ENCODE results near the gene ASXL1. TPM values are rescaled to one million over a fixed set of nuclear protein-coding genes. Genes with fewer than 3 reads are reported as not detected.

ASXL1 gene
- total RNA-seq, 2 experiments from 2014 or later = 113 to 118 TPM

GRCh38 chr20:32477594-32478512 is 119.7 kb downstream of the ASXL1 start:
- no peak overlapping the region for H3K4me3 Mint-ChIP-seq
- POLR2A ChIA-PET = no interaction called here
- H3K4me1 Mint-ChIP-seq = peaks cover 6% of the 10 kb centered on the region
- H3K36me3 Mint-ChIP-seq (ENCODE audit: low read depth) = no peaks in the 10 kb centered on the region
- DNase-seq = no peak
- CTCF ChIA-PET = interaction anchor here (1.4 kb wide), 1 partner anchor 32 kb away, joined by 3 read pairs; no protein-coding TSS in a partner anchor
- H3K9me3 Mint-ChIP-seq = no peaks in the 10 kb centered on the region
- H3K27ac Mint-ChIP-seq = no peak overlapping the region
- no peaks in the 10 kb centered on the region for H3K27me3 Mint-ChIP-seq

- no peaks in the 10 kb centered on the region for H3K9me3 Mint-ChIP-seq
- H3K4me1 Mint-ChIP-seq = peaks cover 6% of the 10 kb centered on the region
- no peak overlapping the region for H3K4me3 Mint-ChIP-seq
- no peaks in the 10 kb centered on the region for H3K36me3 Mint-ChIP-seq (ENCODE audit: low read depth)
- no peak overlapping the region for H3K27ac Mint-ChIP-seq
- no peak for DNase-seq
- ChIA-PET POLR2A (no interaction called here), CTCF (interaction anchor here (1.4 kb wide), 1 partner anchor 33 kb away, joined by 3 read pairs; no protein-coding TSS in a partner anchor)
- no peaks in the 10 kb centered on the region for H3K27me3 Mint-ChIP-seq
Measured at GRCh38 chr20:32478576-32478975, 120.4 kb downstream of the ASXL1 start.

GRCh38 chr20:32479012-32479411 is 120.9 kb downstream of the ASXL1 start:
- CTCF ChIA-PET = no interaction called here
- Mint-ChIP-seq H3K4me3 (no peak overlapping the region), H3K4me1 (peaks cover 6% of the 10 kb centered on the region), H3K27me3 (no peaks in the 10 kb centered on the region), H3K27ac (no peak overlapping the region), H3K9me3 (no peaks in the 10 kb centered on the region), H3K36me3 (ENCODE audit: low read depth) (no peaks in the 10 kb centered on the region)
- no peak for DNase-seq
- POLR2A ChIA-PET = no interaction called here

GRCh38 chr20:32479697-32480171 is 121.6 kb downstream of the ASXL1 start:
- Mint-ChIP-seq H3K36me3 (ENCODE audit: low read depth) (no peaks in the 10 kb centered on the region), H3K27me3 (no peaks in the 10 kb centered on the region), H3K4me3 (no peak overlapping the region), H3K9me3 (no peaks in the 10 kb centered on the region), H3K4me1 (peaks cover 8% of the 10 kb centered on the region), H3K27ac (no peak overlapping the region)
- ChIA-PET POLR2A (interaction anchor here (0.6 kb wide), 1 partner anchor 751 kb away, joined by 3 read pairs; no protein-coding TSS in a partner anchor), CTCF (no interaction called here)
- DNase-seq = no peak

- H3K4me1 Mint-ChIP-seq = peaks cover 15% of the 10 kb centered on the region
- no peak for DNase-seq
- POLR2A ChIA-PET = interaction anchor here (0.6 kb wide), 1 partner anchor 750 kb away, joined by 3 read pairs; no protein-coding TSS in a partner anchor
- H3K9me3 Mint-ChIP-seq = no peaks in the 10 kb centered on the region
- CTCF ChIA-PET = no interaction called here
- no peaks in the 10 kb centered on the region for H3K36me3 Mint-ChIP-seq (ENCODE audit: low read depth)
- no peaks in the 10 kb centered on the region for H3K27me3 Mint-ChIP-seq
- no peak overlapping the region for H3K4me3 Mint-ChIP-seq
- no peak overlapping the region for H3K27ac Mint-ChIP-seq
Measured at GRCh38 chr20:32480371-32481241, 122.5 kb downstream of the ASXL1 start.

GRCh38 chr20:32481311-32482142 is 123.4 kb downstream of the ASXL1 start:
- H3K36me3 Mint-ChIP-seq (ENCODE audit: low read depth) = no peaks in the 10 kb centered on the region
- no peak for DNase-seq
- CTCF ChIA-PET = interaction anchor here (0.9 kb wide), 1 partner anchor 10 kb away, joined by 4 read pairs; no protein-coding TSS in a partner anchor
- no peaks in the 10 kb centered on the region for H3K9me3 Mint-ChIP-seq
- H3K4me3 Mint-ChIP-seq = peak overlapping the region; percentile 44
- no peak overlapping the region for H3K27ac Mint-ChIP-seq
- POLR2A ChIA-PET = no interaction called here
- peaks cover 20% of the 10 kb centered on the region for H3K4me1 Mint-ChIP-seq
- no peaks in the 10 kb centered on the region for H3K27me3 Mint-ChIP-seq

- Mint-ChIP-seq H3K4me3 (peak overlapping the region; percentile 44), H3K9me3 (no peaks in the 10 kb centered on the region), H3K36me3 (ENCODE audit: low read depth) (no peaks in the 10 kb centered on the region), H3K27me3 (no peaks in the 10 kb centered on the region), H3K4me1 (peaks cover 19% of the 10 kb centered on the region), H3K27ac (no peak overlapping the region)
- ChIA-PET POLR2A (no interaction called here), CTCF (interaction anchor here (0.9 kb wide), 1 partner anchor 11 kb away, joined by 4 read pairs; no protein-coding TSS in a partner anchor)
- DNase-seq = no peak
Measured at GRCh38 chr20:32482143-32482441, 124.0 kb downstream of the ASXL1 start.

- Mint-ChIP-seq H3K36me3 (ENCODE audit: low read depth) (no peaks in the 10 kb centered on the region), H3K27me3 (no peaks in the 10 kb centered on the region), H3K4me1 (peaks cover 19% of the 10 kb centered on the region), H3K4me3 (peak overlapping the region; percentile 60), H3K9me3 (no peaks in the 10 kb centered on the region), H3K27ac (no peak overlapping the region)
- ChIA-PET CTCF (no interaction called here), POLR2A (interaction anchor here (1.2 to 3.8 kb wide), 2 partner anchors 33 to 53 kb away, joined by 3 to 19 read pairs; no protein-coding TSS in a partner anchor)
- DNase-seq = peak; percentile 35
Measured at GRCh38 chr20:32482442-32483261, 124.5 kb downstream of the ASXL1 start.

GRCh38 chr20:32483351-32484224 is 125.5 kb downstream of the ASXL1 start:
- ChIA-PET CTCF (interaction anchor here (0.7 kb wide), 1 partner anchor 166 kb away, joined by 3 read pairs; no protein-coding TSS in a partner anchor), POLR2A (interaction anchor here (0.6 to 3.8 kb wide), 3 partner anchors 34 to 56 kb away, joined by 3 to 19 read pairs (median 6); no protein-coding TSS in a partner anchor)
- Mint-ChIP-seq H3K4me1 (peaks cover 21% of the 10 kb centered on the region), H3K27me3 (no peaks in the 10 kb centered on the region), H3K27ac (no peak overlapping the region), H3K9me3 (no peaks in the 10 kb centered on the region), H3K4me3 (peak overlapping the region; percentile 68), H3K36me3 (ENCODE audit: low read depth) (no peaks in the 10 kb centered on the region)
- DNase-seq = peak; percentile 53

- H3K4me3 Mint-ChIP-seq = peak overlapping the region; percentile 86
- H3K9me3 Mint-ChIP-seq = no peaks in the 10 kb centered on the region
- POLR2A ChIA-PET = interaction anchor here (0.6 to 3.8 kb wide), 4 partner anchors 35 to 247 kb away, joined by 3 to 19 read pairs (median 4); no protein-coding TSS in a partner anchor
- CTCF ChIA-PET = interaction anchor here (0.6 to 1.5 kb wide), 5 partner anchors 10 to 199 kb away, joined by 3 to 7 read pairs (median 3); no protein-coding TSS in a partner anchor
- peak; percentile 29 for DNase-seq
- no peak overlapping the region for H3K27ac Mint-ChIP-seq
- peaks cover 21% of the 10 kb centered on the region for H3K4me1 Mint-ChIP-seq
- H3K36me3 Mint-ChIP-seq (ENCODE audit: low read depth) = no peaks in the 10 kb centered on the region
- no peaks in the 10 kb centered on the region for H3K27me3 Mint-ChIP-seq
Measured at GRCh38 chr20:32484225-32484957, 126.3 kb downstream of the ASXL1 start.
